ENCODE measurements around the gene TMEM229B. TPM values are rescaled to one million over a fixed set of nuclear protein-coding genes. Genes with fewer than 3 reads are reported as not detected.

TMEM229B gene
- total and polyA plus RNA-seq, 2 of the 4 experiments (the other 2 are of a cell fraction): under 0.01 TPM; not detected in 1

DNA sequence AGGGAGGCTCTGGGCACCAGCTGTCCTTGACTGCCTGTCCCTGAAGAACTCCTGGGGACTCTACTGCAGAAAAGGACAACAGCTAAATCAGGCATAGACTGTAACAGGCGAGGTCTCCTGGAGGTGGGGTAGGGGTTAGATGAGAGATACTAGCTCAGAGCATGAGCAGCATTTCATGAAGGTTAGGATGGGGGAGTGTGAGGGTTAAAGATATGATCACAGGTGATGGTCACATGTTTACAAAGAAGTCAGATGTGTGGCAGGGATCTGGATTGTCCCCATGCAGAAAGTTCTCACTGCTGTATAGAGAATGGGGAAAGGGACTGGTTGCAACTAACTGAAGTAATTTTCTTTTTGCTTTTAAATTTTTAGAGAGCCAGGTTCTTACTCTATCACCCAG is 26.5 kb downstream of the TMEM229B start:
- dilution Hi-C loops (cut with HindIII; ENCODE audit: low sequenced_read_pairs, unreplicated experiment): no loop called here
- Histone ChIP-seq H3K27ac (ENCODE audit: insufficient read depth, low read length) (no peak overlapping the region), H2BK120ac (ENCODE audit: low read depth, low read length) (no peak overlapping the region), H2AK9ac (replicated peaks; ENCODE audit: low read depth, low read length, poor library complexity) (no peak overlapping the region), H3K14ac (replicated peaks; ENCODE audit: low read depth, low read length) (no peak overlapping the region), H3K9me3 (ENCODE audit: control insufficient read depth, insufficient read depth, low read length) (no peaks in the 10 kb centered on the region), H2BK20ac (ENCODE audit: low read depth, low read length) (no peak overlapping the region), H3K9me1 (ENCODE audit: insufficient read depth, low read length) (no peaks in the 10 kb centered on the region; the same call in 1 of the 2 replicates), H2AFZ (replicated peaks; ENCODE audit: low read length, poor library complexity) (no peak overlapping the region), H3K4me1 (ENCODE audit: control insufficient read depth, insufficient read depth, low read length) (no peaks in the 10 kb centered on the region), H3K56ac (ENCODE audit: extremely low read depth, insufficient read depth, low read length) (no peak overlapping the region), H4K91ac (ENCODE audit: insufficient read depth, low read depth, low read length) (no peak overlapping the region), H4K20me1 (ENCODE audit: insufficient read depth, low read length) (no peaks in the 10 kb centered on the region), H3K18ac (ENCODE audit: low read depth, low read length) (no peak overlapping the region), H4K5ac (ENCODE audit: low read depth, low read length) (no peak overlapping the region), H3K36me3 (ENCODE audit: control insufficient read depth, insufficient read depth, low read length) (no peaks in the 10 kb centered on the region), H3K4me3 (ENCODE audit: insufficient read depth, low read depth, low read length) (no peak overlapping the region), H2BK15ac (ENCODE audit: low read depth, low read length) (no peak overlapping the region), H2BK5ac (ENCODE audit: low read depth, low read length, poor library complexity, severe bottlenecking) (no peak overlapping the region), H3K4me2 (ENCODE audit: low read depth, low read length) (no peak overlapping the region), H3K4ac (ENCODE audit: low read depth, low read length) (no peak overlapping the region), H4K8ac (ENCODE audit: low read depth in 2 of 2, low read length in 2 of 2) (no peak overlapping the region), H3K27me3 (ENCODE audit: control insufficient read depth, insufficient read depth, low read length) (peaks cover 46% of the 10 kb centered on the region), H3K79me1 (ENCODE audit: low read depth in 1 of 2, low read length in 2 of 2) (no peaks in the 10 kb centered on the region), H3K9ac (ENCODE audit: low read depth, low read length) (no peak overlapping the region), H2AK5ac (ENCODE audit: low read depth, low read length) (no peak overlapping the region), H3K23ac (ENCODE audit: low read depth, low read length) (no peak overlapping the region)
- no peak for DNase-seq
- intact Hi-C loops (cut with micrococcal nuclease): no loop called here
- 17% methylated on average over 1 of the region's 1 CpG; no CpG with 5 or more reads in 1 of the 2 experiments for WGBS, 2 experiments (ENCODE audit: extremely low coverage in 2 of 2, insufficient read length in 1 of 2)
- in situ Hi-C loops (cut with MboI; ENCODE audit: low sequenced_read_pairs): no loop called here
- POLR2A ChIA-PET (ENCODE audit: unreplicated experiment): no interaction called here
- no TSS peak for BruUV-seq (replicated peaks)
- CTCF ChIA-PET: no interaction called here
- no peak for ATAC-seq (ENCODE audit: low read depth)
- TF ChIP-seq POLR2A (IDR thresholded peaks at IDR 0.05; ENCODE audit: low read depth, low read length): no peak
- no peak for TF ChIP-seq MXI1 (IDR thresholded peaks at IDR 0.05; ENCODE audit: borderline replicate concordance, low read depth, low read length)
- TF ChIP-seq RAD21 (IDR thresholded peaks at IDR 0.05; ENCODE audit: low read length): no peak
- TF ChIP-seq BHLHE40 (IDR thresholded peaks at IDR 0.05; ENCODE audit: low read depth, low read length): no peak
- TF ChIP-seq MAZ (IDR thresholded peaks at IDR 0.05; ENCODE audit: borderline replicate concordance, low read depth, low read length): no peak
- TF ChIP-seq RCOR1 (IDR thresholded peaks at IDR 0.05; ENCODE audit: insufficient replicate concordance, low read length): no peak
- TF ChIP-seq CEBPB (IDR thresholded peaks at IDR 0.05; ENCODE audit: low read depth, low read length): no peak
- TF ChIP-seq, protein P1, sequence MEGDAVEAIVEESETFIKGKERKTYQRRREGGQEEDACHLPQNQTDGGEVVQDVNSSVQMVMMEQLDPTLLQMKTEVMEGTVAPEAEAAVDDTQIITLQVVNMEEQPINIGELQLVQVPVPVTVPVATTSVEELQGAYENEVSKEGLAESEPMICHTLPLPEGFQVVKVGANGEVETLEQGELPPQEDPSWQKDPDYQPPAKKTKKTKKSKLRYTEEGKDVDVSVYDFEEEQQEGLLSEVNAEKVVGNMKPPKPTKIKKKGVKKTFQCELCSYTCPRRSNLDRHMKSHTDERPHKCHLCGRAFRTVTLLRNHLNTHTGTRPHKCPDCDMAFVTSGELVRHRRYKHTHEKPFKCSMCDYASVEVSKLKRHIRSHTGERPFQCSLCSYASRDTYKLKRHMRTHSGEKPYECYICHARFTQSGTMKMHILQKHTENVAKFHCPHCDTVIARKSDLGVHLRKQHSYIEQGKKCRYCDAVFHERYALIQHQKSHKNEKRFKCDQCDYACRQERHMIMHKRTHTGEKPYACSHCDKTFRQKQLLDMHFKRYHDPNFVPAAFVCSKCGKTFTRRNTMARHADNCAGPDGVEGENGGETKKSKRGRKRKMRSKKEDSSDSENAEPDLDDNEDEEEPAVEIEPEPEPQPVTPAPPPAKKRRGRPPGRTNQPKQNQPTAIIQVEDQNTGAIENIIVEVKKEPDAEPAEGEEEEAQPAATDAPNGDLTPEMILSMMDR (conservative IDR thresholded peaks at IDR 0.05; ENCODE audit: low read depth, low read length): no peak
- TF ChIP-seq FOS (IDR thresholded peaks at IDR 0.05; ENCODE audit: low read depth, low read length): no peak
- TF ChIP-seq, protein P2, sequence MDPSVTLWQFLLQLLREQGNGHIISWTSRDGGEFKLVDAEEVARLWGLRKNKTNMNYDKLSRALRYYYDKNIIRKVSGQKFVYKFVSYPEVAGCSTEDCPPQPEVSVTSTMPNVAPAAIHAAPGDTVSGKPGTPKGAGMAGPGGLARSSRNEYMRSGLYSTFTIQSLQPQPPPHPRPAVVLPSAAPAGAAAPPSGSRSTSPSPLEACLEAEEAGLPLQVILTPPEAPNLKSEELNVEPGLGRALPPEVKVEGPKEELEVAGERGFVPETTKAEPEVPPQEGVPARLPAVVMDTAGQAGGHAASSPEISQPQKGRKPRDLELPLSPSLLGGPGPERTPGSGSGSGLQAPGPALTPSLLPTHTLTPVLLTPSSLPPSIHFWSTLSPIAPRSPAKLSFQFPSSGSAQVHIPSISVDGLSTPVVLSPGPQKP (IDR thresholded peaks at IDR 0.05; ENCODE audit: borderline replicate concordance, low read depth, low read length): no peak
- TF ChIP-seq, protein P3, sequence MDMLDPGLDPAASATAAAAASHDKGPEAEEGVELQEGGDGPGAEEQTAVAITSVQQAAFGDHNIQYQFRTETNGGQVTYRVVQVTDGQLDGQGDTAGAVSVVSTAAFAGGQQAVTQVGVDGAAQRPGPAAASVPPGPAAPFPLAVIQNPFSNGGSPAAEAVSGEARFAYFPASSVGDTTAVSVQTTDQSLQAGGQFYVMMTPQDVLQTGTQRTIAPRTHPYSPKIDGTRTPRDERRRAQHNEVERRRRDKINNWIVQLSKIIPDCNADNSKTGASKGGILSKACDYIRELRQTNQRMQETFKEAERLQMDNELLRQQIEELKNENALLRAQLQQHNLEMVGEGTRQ (IDR thresholded peaks at IDR 0.05; ENCODE audit: low read depth, low read length): no peak
- no peak for TF ChIP-seq CHD1 (IDR thresholded peaks at IDR 0.05; ENCODE audit: low read depth, low read length)
- TF ChIP-seq RFX5 (IDR thresholded peaks at IDR 0.05; ENCODE audit: low read depth, low read length): no peak
- no peak for TF ChIP-seq SMC3 (IDR thresholded peaks at IDR 0.05; ENCODE audit: low read depth, low read length)
- TF ChIP-seq MAFK (IDR thresholded peaks at IDR 0.05; ENCODE audit: low read depth, low read length): no peak
- no peak for TF ChIP-seq NFE2L2 (IDR thresholded peaks at IDR 0.05; ENCODE audit: low read depth, low read length)
